ENCODE measurements around the gene RGCC.

The RGCC gene

GRCh38 chr13:41456768-41457588 lies at the start of gene RGCC:
Gene RGCC, plus strand, starts transcription at chr13:41457550. Its CDS starts 158 bp downstream, at chr13:41457708.
- peak; percentile 91 for DNase-seq (ENCODE audit: low spot score)
- in situ Hi-C loops (cut with MboI; ENCODE audit: low pct_unique_long_range_greater_than_20kb, low sequenced_read_pairs, unreplicated experiment), result no loop called here
- TF ChIP-seq CTCF (IDR thresholded peaks at IDR 0.05; ENCODE audit: extremely low read depth, insufficient read depth, missing control alignments), result no peak

- no peak for DNase-seq (ENCODE audit: low spot score)
- in situ Hi-C loops (cut with MboI; ENCODE audit: low pct_unique_long_range_greater_than_20kb, low sequenced_read_pairs, unreplicated experiment), result loop anchor here (25.0 kb wide), 1 partner anchor 229 kb away; no protein-coding TSS in a partner anchor
These were observed 49.2 kb upstream of the RGCC start for GRCh38 chr13:41408121-41408520.

GRCh38 chr13:41408746-41409145 lies 48.6 kb upstream of the RGCC start:
- no peak for TF ChIP-seq CTCF (IDR thresholded peaks at IDR 0.05; ENCODE audit: extremely low read depth, insufficient read depth, missing control alignments)
- no peak for DNase-seq (ENCODE audit: low spot score)
- in situ Hi-C loops (cut with MboI; ENCODE audit: low pct_unique_long_range_greater_than_20kb, low sequenced_read_pairs, unreplicated experiment), result loop anchor here (25.0 kb wide), 1 partner anchor 229 kb away; no protein-coding TSS in a partner anchor

More at GRCh38 chr13:41408121-41408520, 49.2 kb upstream of the RGCC start:
- TF ChIP-seq CTCF (IDR thresholded peaks at IDR 0.05; ENCODE audit: extremely low read depth, insufficient read depth, missing control alignments), result no peak

- in situ Hi-C loops (cut with MboI; ENCODE audit: low pct_unique_long_range_greater_than_20kb, low sequenced_read_pairs, unreplicated experiment), result loop anchor here (25.0 kb wide), 1 partner anchor 228 kb away; no protein-coding TSS in a partner anchor
- TF ChIP-seq CTCF (IDR thresholded peaks at IDR 0.05; ENCODE audit: extremely low read depth, insufficient read depth, missing control alignments), result no peak
- DNase-seq (ENCODE audit: low spot score), result no peak
These were observed 47.7 kb upstream of the RGCC start for GRCh38 chr13:41409611-41410010.

- in situ Hi-C loops (cut with MboI; ENCODE audit: low pct_unique_long_range_greater_than_20kb, low sequenced_read_pairs, unreplicated experiment), result loop anchor here (25.0 kb wide), 1 partner anchor 226 kb away; no protein-coding TSS in a partner anchor
- no peak for DNase-seq (ENCODE audit: low spot score)
These were observed 46.3 kb upstream of the RGCC start for GRCh38 chr13:41411060-41411459.

GRCh38 chr13:41411522-41411921 lies 45.8 kb upstream of the RGCC start:
- DNase-seq (ENCODE audit: low spot score), result no peak

More at GRCh38 chr13:41411060-41411459, 46.3 kb upstream of the RGCC start:
- no peak for TF ChIP-seq CTCF (IDR thresholded peaks at IDR 0.05; ENCODE audit: extremely low read depth, insufficient read depth, missing control alignments)

More at GRCh38 chr13:41411522-41411921, 45.8 kb upstream of the RGCC start:
- peak; percentile 25 for TF ChIP-seq CTCF (IDR thresholded peaks at IDR 0.05; ENCODE audit: extremely low read depth, insufficient read depth, missing control alignments)
- in situ Hi-C loops (cut with MboI; ENCODE audit: low pct_unique_long_range_greater_than_20kb, low sequenced_read_pairs, unreplicated experiment), result loop anchor here (25.0 kb wide), 1 partner anchor 226 kb away; no protein-coding TSS in a partner anchor

Data from GM13977 (cell line).